ENCODE measurements around the gene MCTP1.

The MCTP1 gene

GRCh38 chr5:95284572-95285408 lies at the start of gene MCTP1:
MCTP1 (minus strand) TSS chr5:95285094.
- no peak for DNase-seq

- DNase-seq: no peak
Measured at GRCh38 chr5:95332158-95332557, 47.3 kb upstream of the MCTP1 start.

- DNase-seq: no peak
Measured at GRCh38 chr5:95331358-95331757, 46.5 kb upstream of the MCTP1 start.

GRCh38 chr5:95327211-95327610 lies 42.3 kb upstream of the MCTP1 start:
- no peak for DNase-seq

GRCh38 chr5:95317687-95318086 lies 32.8 kb upstream of the MCTP1 start:
- no peak for DNase-seq

GRCh38 chr5:95317085-95317484 lies 32.2 kb upstream of the MCTP1 start:
- DNase-seq: no peak

- DNase-seq: no peak
Measured at GRCh38 chr5:95304711-95305110, 19.8 kb upstream of the MCTP1 start.

- DNase-seq: no peak
Measured at GRCh38 chr5:95298651-95299050, 13.8 kb upstream of the MCTP1 start.

- DNase-seq: no peak
Measured at GRCh38 chr5:95296291-95296690, 11.4 kb upstream of the MCTP1 start.

- no peak for DNase-seq
Measured at GRCh38 chr5:95285409-95285755, 488 bp upstream of the MCTP1 start.

GRCh38 chr5:95283761-95284571 lies 928 bp downstream of the MCTP1 start:
- no peak for DNase-seq

- no peak for DNase-seq
Measured at GRCh38 chr5:95283022-95283615, 1.8 kb downstream of the MCTP1 start.

GRCh38 chr5:95281226-95281625 lies 3.7 kb downstream of the MCTP1 start:
- DNase-seq: no peak

- no peak for DNase-seq
Measured at GRCh38 chr5:95280401-95281095, 4.3 kb downstream of the MCTP1 start.

- no peak for DNase-seq
Measured at GRCh38 chr5:95274011-95274410, 10.9 kb downstream of the MCTP1 start.

GRCh38 chr5:95272316-95272929 lies 12.5 kb downstream of the MCTP1 start:
- no peak for DNase-seq

GRCh38 chr5:95262933-95263660 lies 21.8 kb downstream of the MCTP1 start:
- DNase-seq: no peak

- DNase-seq: no peak
Measured at GRCh38 chr5:95261437-95262175, 23.3 kb downstream of the MCTP1 start.

GRCh38 chr5:95256991-95257390 lies 27.9 kb downstream of the MCTP1 start:
- DNase-seq: no peak

- DNase-seq: no peak
Measured at GRCh38 chr5:95256446-95256845, 28.4 kb downstream of the MCTP1 start.

- DNase-seq: no peak
Measured at GRCh38 chr5:95252801-95253200, 32.1 kb downstream of the MCTP1 start.
